A549 (cell line): ENCODE results near the gene MOGAT3. TPM values are rescaled to one million over a fixed set of nuclear protein-coding genes. Genes with fewer than 3 reads are reported as not detected.

ENCODE experiments used
- ATAC-seq, 2 experiments: fragments of 200-7000 bp in 1 of 2; fragments of >200 bp in 1 of 2; cut with Nextera tagmentation in 1 of 2; cut with Tn5 transposase in 1 of 2; 3 replicates each; pipeline versions ENCODE4 v1.8.0 to v1.9.1; 2018 to 2020; ENCODE audit warnings: mild to moderate bottlenecking in 1 of 2, moderate library complexity in 1 of 2
- CTCF ChIA-PET: fragments of 300-600 bp; sonication (Branson Sonifier 250); formaldehyde crosslinking; extraction: SDS; loops from one replicate; lab custom pipeline; 2021; ENCODE audit warnings: antibody characterized with exemption, inconsistent platforms; lab: Yijun Ruan, JAX
- POLR2A ChIA-PET: fragments of 350-600 bp; formaldehyde crosslinking; extraction: SDS; loops from one replicate; lab custom pipeline; 2021; ENCODE audit warnings: antibody characterized with exemption, inconsistent platforms; lab: Yijun Ruan, JAX
- DNase-seq, 2 experiments: peaks; one replicate each; pipeline versions ENCODE4 v3.0.0 to v3.0.0-alpha.2; 2011 to 2016; ENCODE audit warnings: low read depth in 1 of 2, low spot score in 1 of 2
- FAIRE-seq: peaks from 2 replicates; lab custom pipeline; 2011; peaks lifted over from hg19 to GRCh38; lab: Jason Lieb, UNC
- H3K27ac ChIP-seq, 2 experiments: fragments of >200 bp; sonication (Bioruptor Twin); formaldehyde crosslinking; 3 replicates each; pipeline ENCODE4 v1.5.1; 2016 to 2017
- H3K4me1 ChIP-seq: fragments of >200 bp; sonication (Bioruptor Twin); formaldehyde crosslinking; 3 replicates; pipeline ENCODE4 v1.6.1; 2016
- H3K4me2 ChIP-seq: fragments of >200 bp; sonication (Bioruptor Twin); formaldehyde crosslinking; 3 replicates; pipeline ENCODE4 v1.6.1; 2016
- H3K4me3 ChIP-seq: fragments of >200 bp; sonication (Bioruptor Twin); formaldehyde crosslinking; 3 replicates; pipeline ENCODE4 v1.5.1; 2016
- H3K9me3 ChIP-seq: fragments of >200 bp; sonication (Bioruptor Twin); formaldehyde crosslinking; 3 replicates; pipeline ENCODE4 v1.6.1; 2016
- BHLHE40 ChIP-seq: IDR thresholded peaks from 2 replicates; pipeline ENCODE4 v1.6.1; 2012; ENCODE audit warnings: low read depth, low read length, inconsistent platforms
- CBX2 ChIP-seq: fragments of 200-600 bp; sonication (generic); IDR thresholded peaks from 2 replicates; pipeline ENCODE4 v1.6.1; 2016; ENCODE audit warnings: low read depth, mild to moderate bottlenecking, borderline replicate concordance
- CEBPB ChIP-seq, 2 experiments: fragments of >200 bp in 1 of 2; sonication (Bioruptor Twin) in 1 of 2; formaldehyde crosslinking in 1 of 2; IDR thresholded peaks; 2 replicates each; pipeline ENCODE4 v1.6.1; 2012 to 2016
- CHD4 ChIP-seq: fragments of 200-600 bp; sonication (generic); IDR thresholded peaks from 2 replicates; pipeline ENCODE4 v1.6.1; 2016; ENCODE audit warnings: antibody characterized with exemption, mild to moderate bottlenecking, borderline replicate concordance
- EP300 ChIP-seq, 2 experiments: fragments of >200 bp; sonication (Bioruptor Twin); formaldehyde crosslinking; IDR thresholded peaks; 2 replicates in 1 of 2; 3 replicates in 1 of 2; pipeline ENCODE4 v1.6.1; 2016 to 2017
- FOSL2 ChIP-seq, 2 experiments: fragments of 450-650 bp in 1 of 2; fragments of >200 bp in 1 of 2; sonication (Bioruptor Twin) in 1 of 2; formaldehyde crosslinking; IDR thresholded peaks; 2 replicates each; pipeline versions ENCODE4 v1.5.0 to v1.6.1; 2016 to 2020; ENCODE audit warnings: mild to moderate bottlenecking in 1 of 2, moderate library complexity in 1 of 2
- HOXB5 ChIP-seq: fragments of 250-450 bp; sonication (Bioruptor Pico); IDR thresholded peaks from 2 replicates; pipeline ENCODE4 v1.5.0; 2020; ENCODE audit warnings: mild to moderate bottlenecking, moderate library complexity
- JUN ChIP-seq, 2 experiments: fragments of >200 bp; sonication (Bioruptor Twin); formaldehyde crosslinking; IDR thresholded peaks; 2 replicates in 1 of 2; 3 replicates in 1 of 2; pipeline ENCODE4 v1.6.1; 2016 to 2017
- JUNB ChIP-seq: fragments of >200 bp; sonication (Bioruptor Twin); formaldehyde crosslinking; IDR thresholded peaks from 2 replicates; pipeline ENCODE4 v1.6.1; 2016
- MAZ ChIP-seq: fragments of 150-350 bp; IDR thresholded peaks from 2 replicates; pipeline ENCODE4 v1.6.1; 2014; ENCODE audit warnings: antibody characterized with exemption, low read depth, low read length, borderline replicate concordance
- MYC ChIP-seq: IDR thresholded peaks from 2 replicates; pipeline ENCODE4 v1.6.1; 2012; ENCODE audit warnings: mild to moderate bottlenecking, inconsistent platforms, low read length, improper control_type of control experiment, borderline replicate concordance
- PHF8 ChIP-seq: fragments of 200-600 bp; sonication (generic); IDR thresholded peaks from 2 replicates; pipeline ENCODE4 v1.6.1; 2016; ENCODE audit warnings: low read depth, mild to moderate bottlenecking, antibody characterized with exemption, moderate library complexity, borderline replicate concordance
- RFX5 ChIP-seq: fragments of 450-650 bp; IDR thresholded peaks from 2 replicates; pipeline ENCODE4 v1.7.1; 2014; ENCODE audit warnings: antibody characterized with exemption, mild to moderate bottlenecking, moderate library complexity
- SMC3 ChIP-seq: fragments of >200 bp; sonication (Bioruptor Twin); formaldehyde crosslinking; IDR thresholded peaks from 3 replicates; pipeline ENCODE4 v1.6.1; 2018; ENCODE audit warnings: inconsistent platforms
- TP53 ChIP-seq: fragments of 250-450 bp; sonication (Bioruptor Pico); IDR thresholded peaks from 2 replicates; pipeline ENCODE4 v1.5.0; 2021; ENCODE audit warnings: mild to moderate bottlenecking, moderate library complexity
- ZC3H11A ChIP-seq: fragments of 450-650 bp; IDR thresholded peaks from 2 replicates; pipeline ENCODE4 v1.6.1; 2014; ENCODE audit warnings: antibody characterized with exemption, mild to moderate bottlenecking
- ZSCAN20 ChIP-seq: fragments of 250-450 bp; sonication (Bioruptor Pico); IDR thresholded peaks from 2 replicates; pipeline ENCODE4 v1.8.0; 2022; ENCODE audit warnings: mild to moderate bottlenecking, moderate library complexity
- WGBS: methylation state at CpG from one replicate; pipeline ENCODE4 v1.1.6; 2017; ENCODE audit errors: missing lambda C conversion rate; 5-methylcytosine and 5-hydroxymethylcytosine counted together
- polyA plus RNA-seq, 4 experiments: library from polyadenylated mRNA; depleted of rRNA in 3 of 4; stranded (reverse); fragments of >200 nt; fragmentation: RNase III in 1 of 4; extraction: RNeasy Plus Mini Kit Qiagen cat#74134 plus additional on column Dnase treatment in 1 of 4; gene quantifications; 2 replicates in 3 of 4; 3 replicates in 1 of 4; pipeline ENCODE4 v1.2.3, GENCODE V29; 2011 to 2017
- TF ChIP-seq, protein P1 (sequence below): fragments of >200 bp; sonication (Bioruptor Twin); formaldehyde crosslinking; IDR thresholded peaks from 2 replicates; pipeline ENCODE4 v1.6.1; 2016
- TF ChIP-seq, protein P2 (sequence below): fragments of 150-350 bp; IDR thresholded peaks from 2 replicates; pipeline ENCODE4 v1.6.1; 2014; ENCODE audit warnings: low read depth, mild to moderate bottlenecking, low read length
- TF ChIP-seq, protein P3 (sequence below): fragments of 250-450 bp; sonication (Bioruptor Pico); IDR thresholded peaks from 2 replicates; pipeline ENCODE4 v1.5.0; 2020; ENCODE audit warnings: low read depth, mild to moderate bottlenecking, moderate library complexity
- TF ChIP-seq, protein P4 (sequence below): fragments of >200 bp; sonication (Bioruptor Twin); formaldehyde crosslinking; IDR thresholded peaks from 3 replicates; pipeline ENCODE4 v1.5.1; 2016

The MOGAT3 gene
- polyA plus RNA-seq, 2 of the 4 experiments (the other 2 are of a cell fraction) = 0.09 to 0.14 TPM

DNA sequence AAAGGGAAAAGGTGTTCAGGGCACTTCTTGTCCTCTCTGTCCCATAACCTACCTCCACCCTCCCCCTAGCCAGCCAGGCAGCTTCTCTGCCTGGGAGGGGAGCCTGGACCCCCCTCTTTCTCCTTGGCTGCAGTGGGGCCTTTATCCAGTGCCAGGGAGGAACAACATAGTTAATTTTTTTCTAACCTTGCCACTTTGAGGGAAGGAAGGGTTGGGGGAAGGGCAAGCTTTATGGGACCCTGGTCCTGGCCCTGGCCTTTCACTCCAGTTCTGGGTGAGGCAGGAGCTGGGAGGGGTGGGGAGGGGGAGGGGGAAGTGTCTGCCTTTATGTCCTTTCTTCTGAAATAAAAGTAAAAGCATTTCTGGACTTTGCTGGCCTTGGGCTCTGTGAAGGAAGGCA lies 39.9 kb downstream of the MOGAT3 start:
- DNase-seq (no peak), ATAC-seq (no peak), FAIRE-seq (no peak)
- Histone ChIP-seq H3K4me1 (peaks cover 70% of the 10 kb centered on the region), H3K4me3 (no peak overlapping the region), H3K27ac (peak overlapping the region; percentile 72 to 83), H3K4me2 (peak overlapping the region; percentile 65), H3K9me3 (no peaks in the 10 kb centered on the region)
- ChIA-PET POLR2A (no interaction called here), CTCF (interaction anchor here (2.3 to 16.1 kb wide), 3 partner anchors 10 to 31 kb away, joined by 8 to 235 read pairs (median 65); no protein-coding TSS in a partner anchor)
- TF ChIP-seq JUNB = no peak
- no peak for TF ChIP-seq BHLHE40
- TF ChIP-seq, protein P1, sequence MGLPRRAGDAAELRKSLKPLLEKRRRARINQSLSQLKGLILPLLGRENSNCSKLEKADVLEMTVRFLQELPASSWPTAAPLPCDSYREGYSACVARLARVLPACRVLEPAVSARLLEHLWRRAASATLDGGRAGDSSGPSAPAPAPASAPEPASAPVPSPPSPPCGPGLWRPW = no peak
- TF ChIP-seq, protein P2, sequence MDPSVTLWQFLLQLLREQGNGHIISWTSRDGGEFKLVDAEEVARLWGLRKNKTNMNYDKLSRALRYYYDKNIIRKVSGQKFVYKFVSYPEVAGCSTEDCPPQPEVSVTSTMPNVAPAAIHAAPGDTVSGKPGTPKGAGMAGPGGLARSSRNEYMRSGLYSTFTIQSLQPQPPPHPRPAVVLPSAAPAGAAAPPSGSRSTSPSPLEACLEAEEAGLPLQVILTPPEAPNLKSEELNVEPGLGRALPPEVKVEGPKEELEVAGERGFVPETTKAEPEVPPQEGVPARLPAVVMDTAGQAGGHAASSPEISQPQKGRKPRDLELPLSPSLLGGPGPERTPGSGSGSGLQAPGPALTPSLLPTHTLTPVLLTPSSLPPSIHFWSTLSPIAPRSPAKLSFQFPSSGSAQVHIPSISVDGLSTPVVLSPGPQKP = no peak
- no peak for TF ChIP-seq EP300 (IDR thresholded peaks at IDR 0.05)
- TF ChIP-seq ZC3H11A = no peak
- no peak for TF ChIP-seq CHD4
- TF ChIP-seq ZSCAN20 (CRISPR knock-in tag) = no peak
- no peak for TF ChIP-seq PHF8
- TF ChIP-seq CBX2 = no peak
- TF ChIP-seq, protein P3, sequence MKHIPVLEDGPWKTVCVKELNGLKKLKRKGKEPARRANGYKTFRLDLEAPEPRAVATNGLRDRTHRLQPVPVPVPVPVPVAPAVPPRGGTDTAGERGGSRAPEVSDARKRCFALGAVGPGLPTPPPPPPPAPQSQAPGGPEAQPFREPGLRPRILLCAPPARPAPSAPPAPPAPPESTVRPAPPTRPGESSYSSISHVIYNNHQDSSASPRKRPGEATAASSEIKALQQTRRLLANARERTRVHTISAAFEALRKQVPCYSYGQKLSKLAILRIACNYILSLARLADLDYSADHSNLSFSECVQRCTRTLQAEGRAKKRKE (CRISPR knock-in tag) = no peak
- no peak for TF ChIP-seq JUN (IDR thresholded peaks at IDR 0.05)
- no peak for TF ChIP-seq MAZ
- TF ChIP-seq, protein P4, sequence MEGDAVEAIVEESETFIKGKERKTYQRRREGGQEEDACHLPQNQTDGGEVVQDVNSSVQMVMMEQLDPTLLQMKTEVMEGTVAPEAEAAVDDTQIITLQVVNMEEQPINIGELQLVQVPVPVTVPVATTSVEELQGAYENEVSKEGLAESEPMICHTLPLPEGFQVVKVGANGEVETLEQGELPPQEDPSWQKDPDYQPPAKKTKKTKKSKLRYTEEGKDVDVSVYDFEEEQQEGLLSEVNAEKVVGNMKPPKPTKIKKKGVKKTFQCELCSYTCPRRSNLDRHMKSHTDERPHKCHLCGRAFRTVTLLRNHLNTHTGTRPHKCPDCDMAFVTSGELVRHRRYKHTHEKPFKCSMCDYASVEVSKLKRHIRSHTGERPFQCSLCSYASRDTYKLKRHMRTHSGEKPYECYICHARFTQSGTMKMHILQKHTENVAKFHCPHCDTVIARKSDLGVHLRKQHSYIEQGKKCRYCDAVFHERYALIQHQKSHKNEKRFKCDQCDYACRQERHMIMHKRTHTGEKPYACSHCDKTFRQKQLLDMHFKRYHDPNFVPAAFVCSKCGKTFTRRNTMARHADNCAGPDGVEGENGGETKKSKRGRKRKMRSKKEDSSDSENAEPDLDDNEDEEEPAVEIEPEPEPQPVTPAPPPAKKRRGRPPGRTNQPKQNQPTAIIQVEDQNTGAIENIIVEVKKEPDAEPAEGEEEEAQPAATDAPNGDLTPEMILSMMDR = no peak
- no peak for TF ChIP-seq SMC3

DNA sequence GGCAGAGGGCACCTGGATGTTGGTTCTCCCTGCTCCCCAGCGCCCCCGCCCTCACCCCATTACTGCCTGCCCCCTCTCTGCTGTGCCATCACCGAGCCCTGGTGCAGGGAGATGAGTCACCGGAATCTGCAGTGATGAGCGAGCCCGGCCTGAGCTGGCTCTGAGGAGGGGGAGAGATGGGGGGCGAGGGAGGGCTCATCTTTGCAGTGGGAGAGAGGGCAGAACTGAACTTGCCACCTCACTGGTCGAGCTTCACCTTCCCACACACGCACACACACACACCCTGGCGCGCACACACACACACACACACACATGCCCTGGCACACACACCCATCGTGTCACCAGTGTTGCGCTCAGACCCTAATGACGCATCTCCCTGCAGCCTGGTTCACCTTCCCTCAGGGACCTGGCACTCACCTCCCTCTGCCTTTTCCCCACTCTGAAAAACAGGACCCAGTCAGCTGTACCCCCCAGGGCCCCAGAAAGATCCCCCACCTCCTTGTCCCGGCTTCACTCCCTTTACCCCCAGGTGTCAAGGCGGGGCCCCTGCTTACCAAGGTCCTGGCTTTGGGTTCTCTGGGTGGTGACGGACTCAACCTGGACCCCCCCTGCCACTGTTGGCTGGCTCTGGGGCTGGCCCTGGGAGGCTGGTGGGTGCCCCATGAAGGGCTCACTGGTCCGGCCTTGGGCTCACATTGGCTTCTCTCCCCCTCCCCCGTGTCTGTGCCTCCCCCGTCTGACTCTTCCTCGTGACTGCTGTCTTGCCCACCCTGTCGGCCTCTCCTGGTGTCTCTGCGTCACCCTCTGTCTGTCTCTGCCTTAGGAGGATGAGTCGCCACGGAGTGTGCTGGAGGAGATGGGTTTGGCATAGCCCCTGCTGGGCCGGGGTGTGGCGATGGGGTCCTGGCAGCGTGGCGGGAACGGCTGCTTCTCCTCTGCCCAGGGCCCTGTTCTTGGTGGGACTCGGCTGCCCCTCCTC lies 40.9 kb downstream of the MOGAT3 start:
- TF ChIP-seq EP300 (IDR thresholded peaks at IDR 0.05) (0 out of 5 replicates have a peak, but pooled peaks of 1 of the 2 experiments have one; percentile 28), MYC (no peak), RFX5 (no peak), CEBPB (IDR thresholded peaks at IDR 0.05) (no peak), HOXB5 (CRISPR knock-in tag) (no peak), FOSL2 (IDR thresholded peaks at IDR 0.05) (peak; percentile 48), FOSL2 (CRISPR knock-in tag; IDR thresholded peaks at IDR 0.05) (peak; percentile 78), TP53 (CRISPR knock-in tag) (no peak)

More for the DNA sequence above, 40.9 kb downstream of the MOGAT3 start:
- 31% methylated on average over 18 of the region's 31 CpGs for WGBS
- no peak overlapping the region for H3K4me3 ChIP-seq
- H3K9me3 ChIP-seq = no peaks in the 10 kb centered on the region
- DNase-seq (no peak), ATAC-seq (peak; percentile 28 to 44; a peak in 5 of 6 replicates), FAIRE-seq (no peak)
- H3K27ac ChIP-seq = peak overlapping the region; percentile 72 to 83
- peak overlapping the region; percentile 65 for H3K4me2 ChIP-seq
- ChIA-PET POLR2A (interaction anchor here (0.6 to 1.0 kb wide), 2 partner anchors 27 to 75 kb away, joined by 3 to 5 read pairs; partner anchors contain the start of gene TRIM56), CTCF (interaction anchor here (0.6 to 16.1 kb wide), 5 partner anchors 11 to 32 kb away, joined by 3 to 235 read pairs (median 30); no protein-coding TSS in a partner anchor)
- peaks cover 73% of the 10 kb centered on the region for H3K4me1 ChIP-seq
